SJSA1 (cell line): ENCODE data around the gene CRABP2. TPM values are rescaled to one million over a fixed set of nuclear protein-coding genes. Genes with fewer than 3 reads are reported as not detected.

Source experiments
- DNase-seq, 2 experiments: peaks; one replicate each; pipeline ENCODE4 v3.0.0-alpha.2; 2015 to 2020; ENCODE audit warnings: low spot score in 2 of 2, low read depth in 1 of 2
- H3K27ac ChIP-seq: fragments of 250-450 bp; sonication (Bioruptor Pico); 2 replicates; pipeline ENCODE4 v1.5.1; 2020; ENCODE audit warnings: mild to moderate bottlenecking, moderate library complexity
- H3K27me3 ChIP-seq: fragments of 250-450 bp; sonication (Bioruptor Pico); replicated peaks from 2 replicates; pipeline ENCODE4 v1.5.1; 2020; ENCODE audit warnings: mild to moderate bottlenecking, moderate library complexity
- H3K36me3 ChIP-seq: fragments of 250-450 bp; sonication (Bioruptor Pico); 2 replicates; pipeline ENCODE4 v1.5.1; 2020; ENCODE audit warnings: mild to moderate bottlenecking
- H3K4me1 ChIP-seq: fragments of 250-450 bp; sonication (Bioruptor Pico); replicated peaks from 2 replicates; pipeline ENCODE4 v1.6.1; 2021; ENCODE audit warnings: mild to moderate bottlenecking
- H3K4me3 ChIP-seq: fragments of 250-450 bp; sonication (Bioruptor Pico); 2 replicates; pipeline ENCODE4 v1.5.1; 2020; ENCODE audit warnings: mild to moderate bottlenecking
- H3K9me3 ChIP-seq: fragments of 250-450 bp; sonication (Bioruptor Pico); replicated peaks from 2 replicates; pipeline ENCODE4 v1.5.1; 2020; ENCODE audit warnings: mild to moderate bottlenecking
- total RNA-seq: library from RNA; depleted of rRNA; stranded (reverse); fragments of >200 nt; shearing (Covaris generic); gene quantifications from 2 replicates; pipeline ENCODE4 v1.2.3, GENCODE V29; 2014

CRABP2 gene
- total RNA-seq, 1 experiment from 2014 or later = 2.8 TPM

- Histone ChIP-seq H3K4me1 (peaks cover 64% of the 10 kb centered on the region), H3K27ac (no peak overlapping the region)
These were observed 45.8 kb downstream of the CRABP2 start for GRCh38 chr1:156659661-156659987.

GRCh38 chr1:156658945-156659574 is 46.3 kb downstream of the CRABP2 start:
- no peaks in the 10 kb centered on the region for H3K36me3 ChIP-seq
- H3K27me3 ChIP-seq = peaks cover 27% of the 10 kb centered on the region
- peaks cover 58% of the 10 kb centered on the region for H3K4me1 ChIP-seq
- no peak overlapping the region for H3K4me3 ChIP-seq
- no peak for DNase-seq
- no peaks in the 10 kb centered on the region for H3K9me3 ChIP-seq
- no peak overlapping the region for H3K27ac ChIP-seq

More at GRCh38 chr1:156659661-156659987, 45.8 kb downstream of the CRABP2 start:
- Histone ChIP-seq H3K36me3 (no peaks in the 10 kb centered on the region), H3K9me3 (no peaks in the 10 kb centered on the region), H3K4me3 (no peak overlapping the region), H3K27me3 (peaks cover 24% of the 10 kb centered on the region)
- DNase-seq = no peak

- H3K27me3 ChIP-seq = peaks cover 29% of the 10 kb centered on the region
- no peak overlapping the region for H3K27ac ChIP-seq
- H3K36me3 ChIP-seq = no peaks in the 10 kb centered on the region
- H3K4me1 ChIP-seq = peaks cover 53% of the 10 kb centered on the region
- no peak overlapping the region for H3K4me3 ChIP-seq
- no peaks in the 10 kb centered on the region for H3K9me3 ChIP-seq
- no peak for DNase-seq
These were observed 46.9 kb downstream of the CRABP2 start for GRCh38 chr1:156658496-156658895.

- H3K4me3 ChIP-seq = no peak overlapping the region
- no peaks in the 10 kb centered on the region for H3K36me3 ChIP-seq
- peaks cover 29% of the 10 kb centered on the region for H3K27me3 ChIP-seq
- peaks cover 46% of the 10 kb centered on the region for H3K4me1 ChIP-seq
- DNase-seq = peak in 1 of 2 experiments; percentile 18
- H3K9me3 ChIP-seq = no peaks in the 10 kb centered on the region
- H3K27ac ChIP-seq = no peak overlapping the region
These were observed 47.6 kb downstream of the CRABP2 start for GRCh38 chr1:156657741-156658319.

GRCh38 chr1:156656806-156657740 is 48.3 kb downstream of the CRABP2 start:
- Histone ChIP-seq H3K9me3 (no peaks in the 10 kb centered on the region), H3K27me3 (peaks cover 29% of the 10 kb centered on the region), H3K27ac (no peak overlapping the region), H3K4me1 (peaks cover 39% of the 10 kb centered on the region), H3K4me3 (no peak overlapping the region), H3K36me3 (no peaks in the 10 kb centered on the region)
- DNase-seq = peak; percentile 58 to 74

- no peak for DNase-seq
- H3K27ac ChIP-seq = no peak overlapping the region
- no peak overlapping the region for H3K4me3 ChIP-seq
These were observed 49.4 kb downstream of the CRABP2 start for GRCh38 chr1:156655904-156656516.

GRCh38 chr1:156655151-156655903 is 50.1 kb downstream of the CRABP2 start:
- Histone ChIP-seq H3K36me3 (no peaks in the 10 kb centered on the region), H3K27me3 (peaks cover 32% of the 10 kb centered on the region), H3K4me1 (peaks cover 21% of the 10 kb centered on the region), H3K9me3 (no peaks in the 10 kb centered on the region), H3K4me3 (no peak overlapping the region), H3K27ac (no peak overlapping the region)
- no peak for DNase-seq

More at GRCh38 chr1:156655904-156656516, 49.4 kb downstream of the CRABP2 start:
- peaks cover 28% of the 10 kb centered on the region for H3K4me1 ChIP-seq
- no peaks in the 10 kb centered on the region for H3K36me3 ChIP-seq
- H3K9me3 ChIP-seq = no peaks in the 10 kb centered on the region
- H3K27me3 ChIP-seq = peaks cover 32% of the 10 kb centered on the region

- Histone ChIP-seq H3K9me3 (no peaks in the 10 kb centered on the region), H3K4me1 (peaks cover 15% of the 10 kb centered on the region), H3K27ac (no peak overlapping the region), H3K36me3 (no peaks in the 10 kb centered on the region), H3K27me3 (peaks cover 32% of the 10 kb centered on the region), H3K4me3 (no peak overlapping the region)
- no peak for DNase-seq
These were observed 50.7 kb downstream of the CRABP2 start for GRCh38 chr1:156654700-156655099.

- Histone ChIP-seq H3K27me3 (peaks cover 39% of the 10 kb centered on the region), H3K4me1 (peaks cover 11% of the 10 kb centered on the region), H3K27ac (no peak overlapping the region)
These were observed 52.4 kb downstream of the CRABP2 start for GRCh38 chr1:156652992-156653355.

GRCh38 chr1:156652131-156652991 is 53.0 kb downstream of the CRABP2 start:
- Histone ChIP-seq H3K9me3 (no peaks in the 10 kb centered on the region), H3K27me3 (peaks cover 44% of the 10 kb centered on the region), H3K27ac (no peak overlapping the region), H3K4me1 (peaks cover 8% of the 10 kb centered on the region), H3K36me3 (no peaks in the 10 kb centered on the region), H3K4me3 (no peak overlapping the region)
- no peak for DNase-seq

More at GRCh38 chr1:156652992-156653355, 52.4 kb downstream of the CRABP2 start:
- no peaks in the 10 kb centered on the region for H3K9me3 ChIP-seq
- H3K4me3 ChIP-seq = no peak overlapping the region
- DNase-seq = no peak
- no peaks in the 10 kb centered on the region for H3K36me3 ChIP-seq
